Activated T-cell treated with anti-CD3 and anti-CD28 coated beads, Interleukin-2, amount 50 U/mL, for 72 hours (primary cell): ENCODE results near the gene PHGDH. TPM values are rescaled to one million over a fixed set of nuclear protein-coding genes. Genes with fewer than 3 reads are reported as not detected.
A peak's percentile ranks its signal among the peaks of the same experiment; 100 is the strongest.

Source experiments
- ATAC-seq, 2 donors: fragments of 150-1000 bp; cut with Tn5 transposase; replicated peaks in 1 of 2; 2 replicates each; pipeline ENCODE4 v1.10.0; 2021; ENCODE audit warnings: moderate library complexity in 2 of 2, mild to moderate bottlenecking in 1 of 2
- DNase-seq, 2 donors: peaks; one replicate each; pipeline ENCODE4 v3.0.0; 2021 to 2022; ENCODE audit warnings: mixed read lengths in 1 of 2
- H3K27ac Mint-ChIP-seq: one replicate; pipeline ENCODE4 v1.8.0; 2022; ENCODE audit warnings: mild to moderate bottlenecking, moderate library complexity, mixed read lengths
- H3K27me3 Mint-ChIP-seq: one replicate; pipeline ENCODE4 v1.8.0; 2022; ENCODE audit warnings: low read depth, mixed read lengths
- H3K36me3 Mint-ChIP-seq, 2 donors: one replicate each; pipeline ENCODE4 v1.8.0; 2022; ENCODE audit warnings: mixed read lengths in 2 of 2, mild to moderate bottlenecking in 1 of 2; ENCODE audit not compliant: insufficient read depth in 2 of 2
- H3K4me1 Mint-ChIP-seq: one replicate; pipeline ENCODE4 v1.8.0; 2022; ENCODE audit warnings: low read depth, mixed read lengths
- H3K4me3 Mint-ChIP-seq, 2 donors: one replicate each; pipeline ENCODE4 v1.8.0; 2022; ENCODE audit warnings: mild to moderate bottlenecking in 2 of 2, mixed read lengths in 2 of 2, moderate library complexity in 2 of 2
- H3K9me3 Mint-ChIP-seq, 2 donors: one replicate each; pipeline ENCODE4 v1.8.0; 2022; ENCODE audit warnings: mixed read lengths in 2 of 2
- total RNA-seq, 2 donors: library from RNA; stranded (reverse); gene quantifications; one replicate each; pipeline ENCODE4 v1.2.3, GENCODE V29; 2022

The PHGDH gene
- total RNA-seq, 2 donors from 2014 or later, result 431 to 452 TPM

- peaks cover 14 to 56% of the 10 kb centered on the region in 2 donors for H3K36me3 Mint-ChIP-seq
- H3K4me1 Mint-ChIP-seq, result peaks cover 5% of the 10 kb centered on the region
- ATAC-seq (no peak), DNase-seq (no peak)
- no peaks in the 10 kb centered on the region for H3K27me3 Mint-ChIP-seq
- no peak overlapping the region for H3K27ac Mint-ChIP-seq
- no peaks in the 10 kb centered on the region for H3K9me3 Mint-ChIP-seq
- no peak overlapping the region for H3K4me3 Mint-ChIP-seq
Measured at GRCh38 chr1:119724611-119725218, 13.0 kb downstream of the PHGDH start.

- no peak overlapping the region for H3K4me3 Mint-ChIP-seq
- H3K27ac Mint-ChIP-seq, result no peak overlapping the region
- ATAC-seq (no peak), DNase-seq (no peak)
- H3K9me3 Mint-ChIP-seq, result no peaks in the 10 kb centered on the region
- peaks cover 15 to 59% of the 10 kb centered on the region in 2 donors for H3K36me3 Mint-ChIP-seq
- peaks cover 5% of the 10 kb centered on the region for H3K4me1 Mint-ChIP-seq
- H3K27me3 Mint-ChIP-seq, result no peaks in the 10 kb centered on the region
Measured at GRCh38 chr1:119725626-119726025, 13.9 kb downstream of the PHGDH start.

GRCh38 chr1:119727991-119728390 lies 16.3 kb downstream of the PHGDH start:
- H3K9me3 Mint-ChIP-seq, result no peaks in the 10 kb centered on the region
- peaks cover 11 to 49% of the 10 kb centered on the region in 2 donors for H3K36me3 Mint-ChIP-seq
- H3K27me3 Mint-ChIP-seq, result no peaks in the 10 kb centered on the region
- no peak for DNase-seq
- no peaks in the 10 kb centered on the region for H3K4me1 Mint-ChIP-seq
- no peak for ATAC-seq
- no peak overlapping the region for H3K4me3 Mint-ChIP-seq
- no peak overlapping the region for H3K27ac Mint-ChIP-seq

- DNase-seq, result no peak
- no peak for ATAC-seq
- Mint-ChIP-seq H3K36me3 (peaks cover 11 to 49% of the 10 kb centered on the region in 2 donors), H3K27me3 (no peaks in the 10 kb centered on the region), H3K27ac (no peak overlapping the region), H3K4me1 (no peaks in the 10 kb centered on the region), H3K4me3 (no peak overlapping the region), H3K9me3 (no peaks in the 10 kb centered on the region)
Measured at GRCh38 chr1:119729044-119729443, 17.3 kb downstream of the PHGDH start.

- Mint-ChIP-seq H3K36me3 (peaks cover 12 to 46% of the 10 kb centered on the region in 2 donors), H3K9me3 (no peaks in the 10 kb centered on the region), H3K27ac (no peak overlapping the region), H3K4me1 (no peaks in the 10 kb centered on the region), H3K4me3 (no peak overlapping the region), H3K27me3 (no peaks in the 10 kb centered on the region)
- DNase-seq, result no peak
- ATAC-seq, result no peak
Measured at GRCh38 chr1:119731060-119731459, 19.3 kb downstream of the PHGDH start.

GRCh38 chr1:119731741-119732430 lies 20.2 kb downstream of the PHGDH start:
- H3K4me1 Mint-ChIP-seq, result no peaks in the 10 kb centered on the region

GRCh38 chr1:119732465-119733168 lies 20.9 kb downstream of the PHGDH start:
- H3K9me3 Mint-ChIP-seq, result no peaks in the 10 kb centered on the region
- H3K4me3 Mint-ChIP-seq, result no peak overlapping the region
- no peak overlapping the region for H3K27ac Mint-ChIP-seq
- peaks cover 11 to 40% of the 10 kb centered on the region in 2 donors for H3K36me3 Mint-ChIP-seq
- ATAC-seq, result no peak
- H3K4me1 Mint-ChIP-seq, result no peaks in the 10 kb centered on the region
- no peaks in the 10 kb centered on the region for H3K27me3 Mint-ChIP-seq
- DNase-seq, result no peak

More at GRCh38 chr1:119731741-119732430, 20.2 kb downstream of the PHGDH start:
- H3K9me3 Mint-ChIP-seq, result no peaks in the 10 kb centered on the region
- peaks cover 12 to 45% of the 10 kb centered on the region in 2 donors for H3K36me3 Mint-ChIP-seq
- no peak for DNase-seq
- no peaks in the 10 kb centered on the region for H3K27me3 Mint-ChIP-seq
- no peak overlapping the region for H3K27ac Mint-ChIP-seq
- ATAC-seq, result no peak
- H3K4me3 Mint-ChIP-seq, result no peak overlapping the region

- no peak overlapping the region for H3K4me3 Mint-ChIP-seq
- no peaks in the 10 kb centered on the region for H3K4me1 Mint-ChIP-seq
- H3K9me3 Mint-ChIP-seq, result no peaks in the 10 kb centered on the region
- ATAC-seq (no peak), DNase-seq (no peak)
- H3K27ac Mint-ChIP-seq, result no peak overlapping the region
- peaks cover 13 to 34% of the 10 kb centered on the region in 2 donors for H3K36me3 Mint-ChIP-seq
- no peaks in the 10 kb centered on the region for H3K27me3 Mint-ChIP-seq
Measured at GRCh38 chr1:119733754-119734153, 22.0 kb downstream of the PHGDH start.

GRCh38 chr1:119735217-119735616 lies 23.5 kb downstream of the PHGDH start:
- Mint-ChIP-seq H3K27ac (peak overlapping the region; percentile 2), H3K36me3 (peaks cover 10 to 31% of the 10 kb centered on the region in 2 donors), H3K9me3 (no peaks in the 10 kb centered on the region), H3K4me1 (no peaks in the 10 kb centered on the region), H3K27me3 (no peaks in the 10 kb centered on the region), H3K4me3 (no peak overlapping the region)
- ATAC-seq (no peak), DNase-seq (no peak)

- ATAC-seq, result no peak
- Mint-ChIP-seq H3K4me1 (no peaks in the 10 kb centered on the region), H3K27me3 (no peaks in the 10 kb centered on the region), H3K9me3 (no peaks in the 10 kb centered on the region), H3K4me3 (no peak overlapping the region), H3K36me3 (peaks cover 10 to 26% of the 10 kb centered on the region in 2 donors), H3K27ac (no peak overlapping the region)
- no peak for DNase-seq
Measured at GRCh38 chr1:119736649-119737039, 24.9 kb downstream of the PHGDH start.

- DNase-seq (no peak), ATAC-seq (no peak)
- H3K27ac Mint-ChIP-seq, result no peak overlapping the region
- no peak overlapping the region for H3K4me3 Mint-ChIP-seq
- peaks cover 10 to 26% of the 10 kb centered on the region in 2 donors for H3K36me3 Mint-ChIP-seq
- H3K4me1 Mint-ChIP-seq, result no peaks in the 10 kb centered on the region
- H3K9me3 Mint-ChIP-seq, result no peaks in the 10 kb centered on the region
- H3K27me3 Mint-ChIP-seq, result no peaks in the 10 kb centered on the region
Measured at GRCh38 chr1:119737040-119737682, 25.4 kb downstream of the PHGDH start.

GRCh38 chr1:119738100-119738720 lies 26.5 kb downstream of the PHGDH start:
- DNase-seq (no peak), ATAC-seq (no peak)
- no peak overlapping the region for H3K4me3 Mint-ChIP-seq
- H3K9me3 Mint-ChIP-seq, result no peaks in the 10 kb centered on the region
- H3K27ac Mint-ChIP-seq, result no peak overlapping the region
- peaks cover 10 to 26% of the 10 kb centered on the region in 2 donors for H3K36me3 Mint-ChIP-seq
- no peaks in the 10 kb centered on the region for H3K4me1 Mint-ChIP-seq
- H3K27me3 Mint-ChIP-seq, result no peaks in the 10 kb centered on the region

GRCh38 chr1:119739150-119739549 lies 27.4 kb downstream of the PHGDH start:
- H3K9me3 Mint-ChIP-seq, result no peaks in the 10 kb centered on the region
- H3K27me3 Mint-ChIP-seq, result no peaks in the 10 kb centered on the region
- no peak overlapping the region for H3K4me3 Mint-ChIP-seq
- H3K4me1 Mint-ChIP-seq, result peaks cover 7% of the 10 kb centered on the region
- peaks cover 8 to 29% of the 10 kb centered on the region in 2 donors for H3K36me3 Mint-ChIP-seq
- ATAC-seq (no peak), DNase-seq (no peak)
- H3K27ac Mint-ChIP-seq, result no peak overlapping the region
